Measurements from ENCODE around the gene TUSC2.

GRCh38 chr3:50320853-50321335, 7.1 kb downstream of the TUSC2 start:
- TF ChIP-seq CTCF (conservative IDR thresholded peaks at IDR 0.05 in 1 of 2, IDR thresholded peaks at IDR 0.05 in 1 of 2; ENCODE audit: low read depth in 1 of 2, low read length in 2 of 2) = no peak
- no peak for TF ChIP-seq EZH2 (IDR thresholded peaks at IDR 0.05; ENCODE audit: low read length, missing control alignments)
